Gastroesophageal sphincter (tissue), 4 donors: ENCODE data around the gene SMAD2. TPM values are rescaled to one million over a fixed set of nuclear protein-coding genes. Genes with fewer than 3 reads are reported as not detected.

ENCODE experiments used
- ATAC-seq: fragments of 150-250 bp; one replicate; pipeline ENCODE4 v1.9.1; 2016; ENCODE audit warnings: mild to moderate bottlenecking, moderate library complexity
- H3K27ac ChIP-seq, 4 donors: fragments of 200-600 bp; sonication (generic) in 3 of 4; 1 replicate in 3 of 4; 2 replicates in 1 of 4; pipeline ENCODE4 v1.5.1; 2016 to 2019
- H3K27me3 ChIP-seq: fragments of 200-600 bp; sonication (generic); one replicate; pipeline ENCODE4 v1.5.1; 2019
- H3K36me3 ChIP-seq, 2 donors: fragments of 200-600 bp; sonication (generic); one replicate each; pipeline ENCODE4 v1.5.1; 2019; ENCODE audit warnings: control low read depth in 1 of 2
- H3K4me1 ChIP-seq, 3 donors: fragments of 200-600 bp; sonication (generic); 1 replicate in 2 of 3; 2 replicates in 1 of 3; pipeline ENCODE4 v1.5.1; 2016 to 2019; ENCODE audit warnings: control low read depth in 2 of 3
- H3K4me3 ChIP-seq, 2 donors: fragments of 200-600 bp; sonication (generic); one replicate each; pipeline ENCODE4 v1.5.1; 2019; ENCODE audit warnings: mild to moderate bottlenecking in 1 of 2, moderate library complexity in 1 of 2
- H3K9me3 ChIP-seq, 3 donors: fragments of 200-600 bp; sonication (generic); one replicate each; pipeline ENCODE4 v1.5.1; 2017 to 2019; ENCODE audit warnings: control low read depth in 2 of 3
- CTCF ChIP-seq, 4 experiments: fragments of 200-600 bp in 2 of 4; fragments of 450-650 bp in 2 of 4; sonication (generic) in 1 of 4; IDR thresholded peaks; one replicate each; pipeline ENCODE4 v1.5.1; 2017 to 2019; ENCODE audit warnings: antibody characterized with exemption in 4 of 4, mild to moderate bottlenecking in 2 of 4, moderate library complexity in 2 of 4
- EP300 ChIP-seq: sonication (generic); formaldehyde crosslinking; IDR thresholded peaks from one replicate; pipeline ENCODE4 v1.6.1; 2017; ENCODE audit warnings: antibody characterized with exemption, mild to moderate bottlenecking
- POLR2A ChIP-seq, 2 donors: fragments of 450-650 bp; IDR thresholded peaks; one replicate each; pipeline ENCODE4 v1.6.1; 2017; ENCODE audit warnings: antibody characterized with exemption in 2 of 2, mild to moderate bottlenecking in 2 of 2, moderate library complexity in 1 of 2
- POLR2AphosphoS5 ChIP-seq: sonication (generic); formaldehyde crosslinking; IDR thresholded peaks from one replicate; pipeline ENCODE4 v1.6.1; 2017; ENCODE audit warnings: antibody characterized with exemption
- WGBS, 2 donors: methylation state at CpG; one replicate each; pipeline ENCODE4 v1.1.5; 2018; ENCODE audit warnings: low coverage in 1 of 2; 5-methylcytosine and 5-hydroxymethylcytosine counted together
- total RNA-seq, 4 donors: library from RNA; depleted of rRNA; stranded (reverse); fragments of >200 nt; gene quantifications; one replicate each; pipeline ENCODE4 v1.1.0, GENCODE V29; 2016

Gene SMAD2
- total RNA-seq, 4 donors from 2014 or later = 76.5 to 143 (median 109) TPM

GRCh38 chr18:47903809-47904208, 26.6 kb downstream of the SMAD2 start:
- H3K27me3 ChIP-seq = no peaks in the 10 kb centered on the region
- TF ChIP-seq POLR2AphosphoS5 = no peak
- TF ChIP-seq CTCF (IDR thresholded peaks at IDR 0.05) = no peak
- TF ChIP-seq POLR2A (IDR thresholded peaks at IDR 0.05) = no peak
- TF ChIP-seq EP300 = no peak
- H3K4me3 ChIP-seq = no peak overlapping the region
- whole genome bisulfite sequencing, 2 donors = 87 to 95% methylated on average over 2 of the region's 2 CpGs
- H3K4me1 ChIP-seq = peaks cover 0 to 12% (median 3%) of the 10 kb centered on the region in 3 donors
- peaks cover 2 to 5% of the 10 kb centered on the region in 2 donors for H3K36me3 ChIP-seq
- no peak overlapping the region for H3K27ac ChIP-seq
- ATAC-seq = no peak
- peaks cover 0 to 17% (median 0%) of the 10 kb centered on the region in 3 donors for H3K9me3 ChIP-seq

DNA sequence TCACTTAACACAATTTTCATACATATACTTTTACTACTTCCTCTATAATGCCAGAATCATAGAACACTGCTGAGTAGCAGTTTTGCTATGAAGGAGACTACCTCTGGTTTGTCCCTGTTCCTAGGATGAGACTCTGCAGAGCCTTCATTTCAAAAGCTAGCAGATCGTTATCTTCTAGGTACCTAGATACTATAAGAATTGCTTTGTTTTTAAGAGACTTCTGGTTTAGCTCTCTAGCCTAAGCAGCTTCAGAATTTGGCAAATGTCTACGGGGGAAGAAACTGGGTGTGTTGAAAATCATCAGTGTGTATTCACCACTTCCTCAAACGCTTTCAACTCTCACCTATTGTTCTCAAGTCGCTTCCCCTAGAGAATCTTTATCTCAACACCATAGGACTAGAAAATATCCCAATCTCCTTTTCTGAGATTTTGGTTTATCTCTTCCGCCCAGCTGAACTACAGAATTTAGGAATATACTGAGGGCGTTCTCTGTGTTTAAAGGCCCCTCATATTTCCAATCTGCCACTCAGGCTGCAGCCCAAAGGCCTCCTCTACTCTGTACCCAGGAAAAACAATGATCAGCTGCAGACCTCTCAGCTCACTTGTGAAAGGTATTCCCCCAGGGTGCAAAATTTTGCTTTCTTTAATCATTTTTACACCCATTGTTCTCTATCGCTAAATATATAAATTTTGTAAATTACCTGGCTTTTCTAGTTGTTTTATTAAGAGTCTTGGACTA, 28.7 kb downstream of the SMAD2 start:
- Histone ChIP-seq H3K27ac (no peak overlapping the region), H3K4me1 (peaks cover 0 to 24% (median 6%) of the 10 kb centered on the region in 3 donors), H3K4me3 (no peak overlapping the region), H3K36me3 (peaks cover 2 to 5% of the 10 kb centered on the region in 2 donors), H3K27me3 (no peaks in the 10 kb centered on the region), H3K9me3 (peaks cover 0 to 16% (median 0%) of the 10 kb centered on the region in 3 donors)
- WGBS, 2 donors = 80 to 98% methylated on average over 6 to 7 of the region's 7 CpGs
- no peak for TF ChIP-seq EP300
- no peak for TF ChIP-seq POLR2A (IDR thresholded peaks at IDR 0.05)
- TF ChIP-seq POLR2AphosphoS5 = no peak
- no peak for TF ChIP-seq CTCF (IDR thresholded peaks at IDR 0.05)
- no peak for ATAC-seq

DNA sequence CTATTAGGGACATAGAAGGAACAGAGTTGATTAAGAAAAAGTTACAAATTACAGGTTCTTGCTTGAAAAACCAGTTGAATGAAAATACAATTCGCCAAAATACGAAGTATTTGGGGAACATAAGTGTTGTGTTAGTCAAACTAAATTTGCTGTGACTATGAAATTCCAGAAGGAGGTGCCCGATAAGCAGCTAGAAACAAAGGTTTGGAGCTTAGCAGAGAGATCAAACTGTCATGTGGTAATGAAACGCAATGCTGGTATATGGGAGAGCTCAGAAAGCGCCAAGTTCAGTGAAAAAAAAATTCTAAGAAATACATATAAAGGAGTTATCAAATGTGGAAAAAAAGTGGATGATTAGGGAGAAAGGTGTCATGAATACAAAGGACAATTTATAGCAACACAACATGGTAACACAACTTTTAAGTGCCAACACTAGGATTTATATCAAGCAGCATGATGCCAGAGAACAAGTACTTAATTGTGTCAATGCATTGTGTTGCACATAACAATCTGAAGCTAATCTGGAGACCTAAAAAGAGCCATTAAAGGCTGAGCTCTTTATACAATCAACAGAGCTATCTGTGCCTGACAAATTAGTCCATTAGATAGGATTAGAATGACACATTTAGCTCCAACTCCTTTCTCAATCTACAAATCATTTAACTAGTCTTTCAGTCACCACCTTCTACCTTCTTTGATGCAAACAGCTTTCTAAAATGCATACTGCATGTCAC, 31.2 kb downstream of the SMAD2 start:
- no peak for TF ChIP-seq EP300
- TF ChIP-seq CTCF (IDR thresholded peaks at IDR 0.05) = no peak
- TF ChIP-seq POLR2A (IDR thresholded peaks at IDR 0.05) = no peak
- no peak for TF ChIP-seq POLR2AphosphoS5
- Histone ChIP-seq H3K36me3 (peaks cover 0 to 22% of the 10 kb centered on the region in 2 donors), H3K9me3 (peaks cover 0 to 6% (median 0%) of the 10 kb centered on the region in 3 donors), H3K4me1 (peaks cover 0 to 30% (median 6%) of the 10 kb centered on the region in 3 donors), H3K27ac (no peak overlapping the region), H3K27me3 (no peaks in the 10 kb centered on the region), H3K4me3 (no peak overlapping the region)
- WGBS, 2 donors = 88 to 89% methylated on average over 5 of the region's 5 CpGs
- ATAC-seq = no peak

DNA sequence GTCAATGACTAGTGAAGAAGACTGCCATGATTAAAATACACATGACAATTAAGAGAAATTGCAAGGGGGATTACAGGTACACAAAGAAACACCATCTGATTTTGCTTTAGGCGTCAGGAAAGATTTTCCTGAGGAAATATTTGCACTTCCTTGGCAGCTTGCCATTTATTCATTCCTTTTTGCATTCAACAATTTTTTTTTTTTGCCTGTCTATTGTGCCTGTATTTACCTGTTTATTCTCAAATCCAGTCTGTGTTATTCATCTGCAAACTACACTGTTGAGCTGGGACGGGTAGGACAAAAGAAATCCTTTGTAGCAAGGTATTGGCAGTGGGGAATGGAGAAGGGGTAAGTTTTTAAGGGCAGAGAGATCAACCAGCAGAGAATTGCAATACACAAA, 31.8 kb downstream of the SMAD2 start:
- ATAC-seq = no peak
- TF ChIP-seq CTCF (IDR thresholded peaks at IDR 0.05) (no peak), EP300 (no peak), POLR2A (IDR thresholded peaks at IDR 0.05) (no peak), POLR2AphosphoS5 (no peak)
- H3K36me3 ChIP-seq = peaks cover 0 to 24% of the 10 kb centered on the region in 2 donors
- no peak overlapping the region for H3K27ac ChIP-seq
- peaks cover 0 to 36% (median 6%) of the 10 kb centered on the region in 3 donors for H3K4me1 ChIP-seq
- no peak overlapping the region for H3K4me3 ChIP-seq
- H3K27me3 ChIP-seq = no peaks in the 10 kb centered on the region
- 62 to 76% methylated on average over 1 to 2 of the region's 2 CpGs for WGBS, 2 donors
- peaks cover 0 to under 1% (median 0%) of the 10 kb centered on the region in 3 donors for H3K9me3 ChIP-seq
